ENCODE data around the gene IFITM1. TPM values are rescaled to one million over a fixed set of nuclear protein-coding genes. Genes with fewer than 3 reads are reported as not detected.

IFITM1 gene
- total RNA-seq, 1 donor from 2014 or later = 2.3 TPM

- no peak within 1 kb of the TSS for H3K4me3 Mint-ChIP-seq (ENCODE audit: low read depth)
- no peaks in the 10 kb centered on the region for H3K36me3 Mint-ChIP-seq (ENCODE audit: insufficient read depth)
- H3K27ac Mint-ChIP-seq = no peak within 1 kb of the TSS
- H3K4me1 Mint-ChIP-seq (ENCODE audit: low read depth) = no peaks in the 10 kb centered on the region
- H3K9me3 Mint-ChIP-seq (ENCODE audit: low read depth) = peaks cover 8% of the 10 kb centered on the region
- no peak for DNase-seq (ENCODE audit: low spot score, unreplicated experiment)
- H3K27me3 Mint-ChIP-seq = peaks cover 26% of the 10 kb centered on the region
- TF ChIP-seq, protein P1, sequence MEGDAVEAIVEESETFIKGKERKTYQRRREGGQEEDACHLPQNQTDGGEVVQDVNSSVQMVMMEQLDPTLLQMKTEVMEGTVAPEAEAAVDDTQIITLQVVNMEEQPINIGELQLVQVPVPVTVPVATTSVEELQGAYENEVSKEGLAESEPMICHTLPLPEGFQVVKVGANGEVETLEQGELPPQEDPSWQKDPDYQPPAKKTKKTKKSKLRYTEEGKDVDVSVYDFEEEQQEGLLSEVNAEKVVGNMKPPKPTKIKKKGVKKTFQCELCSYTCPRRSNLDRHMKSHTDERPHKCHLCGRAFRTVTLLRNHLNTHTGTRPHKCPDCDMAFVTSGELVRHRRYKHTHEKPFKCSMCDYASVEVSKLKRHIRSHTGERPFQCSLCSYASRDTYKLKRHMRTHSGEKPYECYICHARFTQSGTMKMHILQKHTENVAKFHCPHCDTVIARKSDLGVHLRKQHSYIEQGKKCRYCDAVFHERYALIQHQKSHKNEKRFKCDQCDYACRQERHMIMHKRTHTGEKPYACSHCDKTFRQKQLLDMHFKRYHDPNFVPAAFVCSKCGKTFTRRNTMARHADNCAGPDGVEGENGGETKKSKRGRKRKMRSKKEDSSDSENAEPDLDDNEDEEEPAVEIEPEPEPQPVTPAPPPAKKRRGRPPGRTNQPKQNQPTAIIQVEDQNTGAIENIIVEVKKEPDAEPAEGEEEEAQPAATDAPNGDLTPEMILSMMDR (IDR thresholded peaks at IDR 0.05; ENCODE audit: unreplicated experiment) = no peak
These were observed 35.6 kb upstream of the IFITM1 start, which contains the start of gene NLRP6 for GRCh38 chr11:278001-278951. NLRP6 (plus strand) TSS chr11:278407; CDS start chr11:278570, 163 bp downstream.

DNA sequence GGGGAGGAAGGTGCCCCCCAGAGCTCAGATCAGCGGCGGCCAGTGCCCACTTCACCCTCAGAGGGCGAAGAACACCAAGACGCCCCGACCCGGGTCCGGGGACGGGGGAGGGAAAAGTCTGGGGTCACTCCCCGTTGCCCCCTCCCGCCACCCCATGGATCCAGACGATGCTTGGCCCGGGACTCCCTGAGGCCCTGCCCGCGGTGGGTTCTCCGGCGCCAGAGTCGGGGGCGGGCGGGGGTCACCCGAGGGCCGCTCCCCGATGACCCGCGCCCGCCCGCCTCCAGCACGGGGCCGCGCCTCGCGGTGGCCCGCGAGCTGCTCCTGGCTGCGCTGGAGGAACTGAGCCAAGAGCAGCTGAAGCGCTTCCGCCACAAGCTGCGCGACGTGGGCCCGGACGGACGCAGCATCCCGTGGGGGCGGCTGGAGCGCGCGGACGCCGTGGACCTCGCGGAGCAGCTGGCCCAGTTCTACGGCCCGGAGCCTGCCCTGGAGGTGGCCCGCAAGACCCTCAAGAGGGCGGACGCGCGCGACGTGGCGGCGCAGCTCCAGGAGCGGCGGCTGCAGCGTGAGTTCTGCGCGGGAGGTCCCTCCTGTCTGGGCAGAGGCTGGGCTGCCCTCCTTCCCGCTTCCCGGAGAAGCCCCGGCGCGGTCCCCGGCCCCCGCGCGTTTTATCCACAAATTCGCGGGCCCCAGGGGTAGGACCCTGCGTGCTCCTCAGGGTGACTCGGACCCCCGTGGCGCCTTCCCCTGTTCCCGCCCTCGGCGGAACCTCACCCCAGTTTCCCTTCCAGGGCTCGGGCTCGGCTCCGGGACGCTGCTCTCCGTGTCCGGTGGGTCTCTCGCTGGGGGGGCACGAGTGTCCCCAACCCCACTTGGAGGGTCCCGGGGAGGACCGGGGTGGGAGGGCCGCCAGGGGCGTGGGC lies 34.5 kb upstream of the IFITM1 start:
- Mint-ChIP-seq H3K27ac (no peak overlapping the region), H3K9me3 (ENCODE audit: low read depth) (peaks cover 8% of the 10 kb centered on the region), H3K4me3 (ENCODE audit: low read depth) (no peak overlapping the region), H3K27me3 (peaks cover 26% of the 10 kb centered on the region), H3K36me3 (ENCODE audit: insufficient read depth) (no peaks in the 10 kb centered on the region), H3K4me1 (ENCODE audit: low read depth) (no peaks in the 10 kb centered on the region)
- DNase-seq (ENCODE audit: low spot score, unreplicated experiment) = no peak
- TF ChIP-seq, protein P1 (IDR thresholded peaks at IDR 0.05; ENCODE audit: unreplicated experiment) = no peak

DNA sequence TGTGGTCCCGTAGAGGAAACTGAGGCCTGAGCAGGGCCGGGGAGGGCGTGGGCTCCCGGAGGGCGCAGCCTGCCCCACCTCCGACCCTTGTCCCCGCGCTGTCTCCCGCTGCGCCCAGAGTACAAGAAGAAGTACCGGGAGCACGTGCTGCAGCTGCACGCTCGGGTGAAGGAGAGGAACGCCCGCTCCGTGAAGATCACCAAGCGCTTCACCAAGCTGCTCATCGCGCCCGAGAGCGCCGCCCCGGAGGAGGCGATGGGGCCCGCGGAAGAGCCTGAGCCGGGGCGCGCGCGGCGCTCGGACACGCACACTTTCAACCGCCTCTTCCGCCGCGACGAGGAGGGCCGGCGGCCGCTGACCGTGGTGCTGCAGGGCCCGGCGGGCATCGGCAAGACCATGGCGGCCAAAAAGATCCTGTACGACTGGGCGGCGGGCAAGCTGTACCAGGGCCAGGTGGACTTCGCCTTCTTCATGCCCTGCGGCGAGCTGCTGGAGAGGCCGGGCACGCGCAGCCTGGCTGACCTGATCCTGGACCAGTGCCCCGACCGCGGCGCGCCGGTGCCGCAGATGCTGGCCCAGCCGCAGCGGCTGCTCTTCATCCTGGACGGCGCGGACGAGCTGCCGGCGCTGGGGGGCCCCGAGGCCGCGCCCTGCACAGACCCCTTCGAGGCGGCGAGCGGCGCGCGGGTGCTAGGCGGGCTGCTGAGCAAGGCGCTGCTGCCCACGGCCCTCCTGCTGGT lies 33.7 kb upstream of the IFITM1 start:
- Mint-ChIP-seq H3K27me3 (peaks cover 26% of the 10 kb centered on the region), H3K27ac (no peak overlapping the region), H3K36me3 (ENCODE audit: insufficient read depth) (no peaks in the 10 kb centered on the region), H3K4me3 (ENCODE audit: low read depth) (no peak overlapping the region), H3K4me1 (ENCODE audit: low read depth) (no peaks in the 10 kb centered on the region), H3K9me3 (ENCODE audit: low read depth) (peaks cover 8% of the 10 kb centered on the region)
- no peak for DNase-seq (ENCODE audit: low spot score, unreplicated experiment)
- TF ChIP-seq, protein P1 (IDR thresholded peaks at IDR 0.05; ENCODE audit: unreplicated experiment) = no peak

DNA sequence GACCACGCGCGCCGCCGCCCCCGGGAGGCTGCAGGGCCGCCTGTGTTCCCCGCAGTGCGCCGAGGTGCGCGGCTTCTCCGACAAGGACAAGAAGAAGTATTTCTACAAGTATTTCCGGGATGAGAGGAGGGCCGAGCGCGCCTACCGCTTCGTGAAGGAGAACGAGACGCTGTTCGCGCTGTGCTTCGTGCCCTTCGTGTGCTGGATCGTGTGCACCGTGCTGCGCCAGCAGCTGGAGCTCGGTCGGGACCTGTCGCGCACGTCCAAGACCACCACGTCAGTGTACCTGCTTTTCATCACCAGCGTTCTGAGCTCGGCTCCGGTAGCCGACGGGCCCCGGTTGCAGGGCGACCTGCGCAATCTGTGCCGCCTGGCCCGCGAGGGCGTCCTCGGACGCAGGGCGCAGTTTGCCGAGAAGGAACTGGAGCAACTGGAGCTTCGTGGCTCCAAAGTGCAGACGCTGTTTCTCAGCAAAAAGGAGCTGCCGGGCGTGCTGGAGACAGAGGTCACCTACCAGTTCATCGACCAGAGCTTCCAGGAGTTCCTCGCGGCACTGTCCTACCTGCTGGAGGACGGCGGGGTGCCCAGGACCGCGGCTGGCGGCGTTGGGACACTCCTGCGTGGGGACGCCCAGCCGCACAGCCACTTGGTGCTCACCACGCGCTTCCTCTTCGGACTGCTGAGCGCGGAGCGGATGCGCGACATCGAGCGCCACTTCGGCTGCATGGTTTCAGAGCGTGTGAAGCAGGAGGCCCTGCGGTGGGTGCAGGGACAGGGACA lies 32.9 kb upstream of the IFITM1 start:
- TF ChIP-seq, protein P1 (IDR thresholded peaks at IDR 0.05; ENCODE audit: unreplicated experiment) = no peak
- no peak for DNase-seq (ENCODE audit: low spot score, unreplicated experiment)
- no peak overlapping the region for H3K27ac Mint-ChIP-seq
- H3K36me3 Mint-ChIP-seq (ENCODE audit: insufficient read depth) = no peaks in the 10 kb centered on the region
- no peak overlapping the region for H3K4me3 Mint-ChIP-seq (ENCODE audit: low read depth)
- H3K9me3 Mint-ChIP-seq (ENCODE audit: low read depth) = peaks cover 8% of the 10 kb centered on the region
- H3K4me1 Mint-ChIP-seq (ENCODE audit: low read depth) = no peaks in the 10 kb centered on the region
- H3K27me3 Mint-ChIP-seq = peaks cover 30% of the 10 kb centered on the region

All from progenitor cell of endocrine pancreas (in vitro differentiated cells).